GM04503 (cell line): Measurements from ENCODE around the gene GNB1.
"Not testable (repeated sequence)": the region's sequence is repeated elsewhere in the genome, so short reads cannot be mapped to it uniquely, and the experiment has no call there.

Experiments
- DNase-seq: peaks from one replicate; pipeline ENCODE4 v3.0.0-alpha.2; 2012; ENCODE audit warnings: low read depth

The GNB1 gene

GRCh38 chr1:1760715-1761114, 130.2 kb downstream of the GNB1 start:
- DNase-seq = no peak

GRCh38 chr1:1760345-1760650, 130.6 kb downstream of the GNB1 start:
- no peak for DNase-seq

GRCh38 chr1:1759456-1760344, 131.2 kb downstream of the GNB1 start:
- no peak for DNase-seq

- DNase-seq = no peak
Measured at GRCh38 chr1:1758692-1759455, 132.0 kb downstream of the GNB1 start.

GRCh38 chr1:1758059-1758621, 132.7 kb downstream of the GNB1 start:
- no peak for DNase-seq

GRCh38 chr1:1757422-1758058, 133.3 kb downstream of the GNB1 start:
- DNase-seq = no peak

- DNase-seq = no peak
Measured at GRCh38 chr1:1756661-1757421, 134.0 kb downstream of the GNB1 start.

GRCh38 chr1:1755852-1756251, 135.0 kb downstream of the GNB1 start:
- DNase-seq = no peak

GRCh38 chr1:1755426-1755825, 135.5 kb downstream of the GNB1 start:
- DNase-seq = no peak

- no peak for DNase-seq
Measured at GRCh38 chr1:1754051-1754815, 136.7 kb downstream of the GNB1 start.

GRCh38 chr1:1753607-1754005, 137.3 kb downstream of the GNB1 start:
- no peak for DNase-seq

- DNase-seq = no peak
Measured at GRCh38 chr1:1752636-1753606, 138.0 kb downstream of the GNB1 start.

GRCh38 chr1:1752190-1752589, 138.7 kb downstream of the GNB1 start:
- no peak for DNase-seq

- not testable (repeated sequence) for DNase-seq
Measured at GRCh38 chr1:1749941-1750340, 140.9 kb downstream of the GNB1 start.

GRCh38 chr1:1748686-1749321, 142.1 kb downstream of the GNB1 start:
- DNase-seq = no peak

GRCh38 chr1:1746566-1746909, 144.3 kb downstream of the GNB1 start:
- not testable (repeated sequence) for DNase-seq

GRCh38 chr1:1745651-1746565, 145.0 kb downstream of the GNB1 start:
- peak; percentile 15 for DNase-seq

GRCh38 chr1:1742529-1742928, 148.4 kb downstream of the GNB1 start:
- DNase-seq = not testable (repeated sequence)
